Transverse colon (tissue), 4 donors: Measurements from ENCODE around the gene PCSK5. TPM values are rescaled to one million over a fixed set of nuclear protein-coding genes. Genes with fewer than 3 reads are reported as not detected.

Experiments
- DNase-seq: peaks from one replicate; pipeline ENCODE4 v3.0.0-alpha.2; 2019
- H3K27ac ChIP-seq, 4 donors: fragments of 200-600 bp; sonication (generic); 2 replicates each; pipeline ENCODE4 v1.5.1; 2016 to 2018; ENCODE audit warnings: inconsistent platforms in 4 of 4
- H3K27me3 ChIP-seq: fragments of 200-600 bp; sonication (generic); 2 replicates; pipeline ENCODE4 v1.5.1; 2017; ENCODE audit warnings: inconsistent platforms
- H3K36me3 ChIP-seq, 4 donors: fragments of 200-600 bp; sonication (generic); 2 replicates each; pipeline ENCODE4 v1.5.1; 2017 to 2019; ENCODE audit warnings: inconsistent platforms in 4 of 4
- H3K4me1 ChIP-seq, 4 donors: fragments of 200-600 bp; sonication (generic); 2 replicates each; pipeline ENCODE4 v1.5.1; 2017 to 2020; ENCODE audit warnings: inconsistent platforms in 4 of 4
- H3K4me3 ChIP-seq, 4 donors: fragments of 200-600 bp; sonication (generic); 1 replicate in 1 of 4; 2 replicates in 3 of 4; pipeline versions ENCODE4 v1.5.1 to v1.6.1; 2017 to 2019; ENCODE audit warnings: inconsistent platforms in 4 of 4
- H3K9me3 ChIP-seq, 2 donors: fragments of 200-600 bp; sonication (generic); 2 replicates each; pipeline ENCODE4 v1.5.1; 2017 to 2019; ENCODE audit warnings: inconsistent platforms in 2 of 2
- CTCF ChIP-seq, 5 experiments: fragments of 200-600 bp in 3 of 5; fragments of 450-650 bp in 2 of 5; sonication (generic) in 3 of 5; IDR thresholded peaks; 1 replicate in 2 of 5; 2 replicates in 3 of 5; pipeline ENCODE4 v1.5.1; 2016 to 2017; ENCODE audit warnings: antibody characterized with exemption in 5 of 5, inconsistent platforms in 3 of 5, mild to moderate bottlenecking in 2 of 5, moderate library complexity in 1 of 5
- EP300 ChIP-seq: sonication (generic); formaldehyde crosslinking; IDR thresholded peaks from one replicate; pipeline ENCODE4 v1.6.1; 2017; ENCODE audit warnings: antibody characterized with exemption, low read depth
- POLR2A ChIP-seq: fragments of 450-650 bp; IDR thresholded peaks from one replicate; pipeline ENCODE4 v1.6.1; 2016; ENCODE audit warnings: antibody characterized with exemption, mild to moderate bottlenecking, moderate library complexity
- POLR2AphosphoS5 ChIP-seq, 3 donors: sonication (generic); formaldehyde crosslinking; IDR thresholded peaks; one replicate each; pipeline ENCODE4 v1.6.1; 2016; ENCODE audit warnings: antibody characterized with exemption in 3 of 3
- WGBS, 2 donors: methylation state at CpG; one replicate each; pipeline ENCODE4 v1.1.5; 2018; ENCODE audit warnings: low coverage in 1 of 2; 5-methylcytosine and 5-hydroxymethylcytosine counted together
- in situ Hi-C, 4 donors: fragments of 200-750 bp; cut with MboI; loops; one replicate each; pipeline versions ENCODE4 v1.15.0 to v1.15.1; 2017; ENCODE audit warnings: low sequenced_read_pairs in 3 of 4, low pct_ligation_motif_present in 1 of 4, low pct_unique_long_range_greater_than_20kb in 1 of 4
- intact Hi-C: fragments of 100-400 bp; cut with DNase I; formaldehyde crosslinking; loops from one replicate; pipeline ENCODE4 v1.15.1; 2023; ENCODE audit warnings: low total_unique reads
- total RNA-seq, 4 donors: library from RNA; depleted of rRNA; stranded (reverse); fragments of >200 nt; gene quantifications; one replicate each; pipeline ENCODE4 v1.1.0, GENCODE V29; 2016

Gene PCSK5
- total RNA-seq, 4 donors from 2014 or later, result 110 to 248 (median 127) TPM

GRCh38 chr9:75914002-75914401 is 23.5 kb downstream of the PCSK5 start:
- in situ Hi-C loops (loop anchor here in 1 of 4 donors (25.0 kb wide), 1 partner anchor 98 kb away; no protein-coding TSS in a partner anchor), intact Hi-C loops (no loop called here)
- Histone ChIP-seq H3K27me3 (no peaks in the 10 kb centered on the region), H3K4me3 (no peak overlapping the region), H3K4me1 (no peaks in the 10 kb centered on the region), H3K27ac (no peak overlapping the region), H3K36me3 (no peaks in the 10 kb centered on the region), H3K9me3 (no peaks in the 10 kb centered on the region)
- TF ChIP-seq EP300 (no peak), CTCF (IDR thresholded peaks at IDR 0.05) (no peak), POLR2A (no peak), POLR2AphosphoS5 (IDR thresholded peaks at IDR 0.05) (no peak)
- 76 to 80% methylated on average over 4 of the region's 4 CpGs for WGBS, 2 donors
- DNase-seq, result no peak

GRCh38 chr9:75914883-75915452 is 24.5 kb downstream of the PCSK5 start:
- in situ Hi-C loops, result loop anchor here in 1 of 4 donors (25.0 kb wide), 1 partner anchor 97 kb away; no protein-coding TSS in a partner anchor
- H3K4me3 ChIP-seq, result no peak overlapping the region
- H3K27ac ChIP-seq, result no peak overlapping the region
- TF ChIP-seq POLR2AphosphoS5 (IDR thresholded peaks at IDR 0.05) (no peak), EP300 (no peak), CTCF (IDR thresholded peaks at IDR 0.05) (no peak), POLR2A (no peak)
- no peaks in the 10 kb centered on the region for H3K9me3 ChIP-seq
- no peak for DNase-seq
- no peaks in the 10 kb centered on the region for H3K36me3 ChIP-seq
- WGBS, 2 donors, result 55 to 85% methylated on average over 3 to 4 of the region's 4 CpGs
- intact Hi-C loops, result no loop called here
- H3K27me3 ChIP-seq, result no peaks in the 10 kb centered on the region
- no peaks in the 10 kb centered on the region for H3K4me1 ChIP-seq

- H3K27me3 ChIP-seq, result no peaks in the 10 kb centered on the region
- WGBS, 2 donors, result 76 to 80% methylated on average over 3 of the region's 3 CpGs
- H3K4me1 ChIP-seq, result no peaks in the 10 kb centered on the region
- TF ChIP-seq EP300 (no peak), POLR2AphosphoS5 (IDR thresholded peaks at IDR 0.05) (no peak), POLR2A (no peak), CTCF (IDR thresholded peaks at IDR 0.05) (no peak)
- DNase-seq, result no peak
- in situ Hi-C loops (loop anchor here in 1 of 4 donors (25.0 kb wide), 1 partner anchor 94 kb away; no protein-coding TSS in a partner anchor), intact Hi-C loops (no loop called here)
- H3K27ac ChIP-seq, result no peak overlapping the region
- no peaks in the 10 kb centered on the region for H3K36me3 ChIP-seq
- H3K4me3 ChIP-seq, result no peak overlapping the region
- H3K9me3 ChIP-seq, result no peaks in the 10 kb centered on the region
Measured at GRCh38 chr9:75918154-75918553, 27.7 kb downstream of the PCSK5 start.

- no peak for DNase-seq
- H3K4me3 ChIP-seq, result no peak overlapping the region
- no peaks in the 10 kb centered on the region for H3K36me3 ChIP-seq
- in situ Hi-C loops, result loop anchor here in 1 of 4 donors (25.0 kb wide), 1 partner anchor 93 kb away; no protein-coding TSS in a partner anchor
- no peaks in the 10 kb centered on the region for H3K27me3 ChIP-seq
- H3K27ac ChIP-seq, result no peak overlapping the region
- WGBS, 2 donors, result 85 to 92% methylated on average over 3 of the region's 3 CpGs
- intact Hi-C loops, result no loop called here
- TF ChIP-seq EP300 (no peak), CTCF (IDR thresholded peaks at IDR 0.05) (no peak), POLR2A (no peak), POLR2AphosphoS5 (IDR thresholded peaks at IDR 0.05) (no peak)
- H3K4me1 ChIP-seq, result no peaks in the 10 kb centered on the region
- H3K9me3 ChIP-seq, result no peaks in the 10 kb centered on the region
Measured at GRCh38 chr9:75918909-75919308, 28.4 kb downstream of the PCSK5 start.
